CD1c-positive myeloid dendritic cell (primary cell): ENCODE measurements around the gene PHYKPL.
"Not testable (repeated sequence)": the region's sequence is repeated elsewhere in the genome, so short reads cannot be mapped to it uniquely, and the experiment has no call there.

Source experiments
- DNase-seq: peaks from one replicate; pipeline ENCODE4 v3.0.0-alpha.2; 2016; ENCODE audit errors: extremely low spot score

PHYKPL gene

GRCh38 chr5:178239626-178240301 lies 7.2 kb upstream of the PHYKPL start:
- DNase-seq = not testable (repeated sequence)

DNA sequence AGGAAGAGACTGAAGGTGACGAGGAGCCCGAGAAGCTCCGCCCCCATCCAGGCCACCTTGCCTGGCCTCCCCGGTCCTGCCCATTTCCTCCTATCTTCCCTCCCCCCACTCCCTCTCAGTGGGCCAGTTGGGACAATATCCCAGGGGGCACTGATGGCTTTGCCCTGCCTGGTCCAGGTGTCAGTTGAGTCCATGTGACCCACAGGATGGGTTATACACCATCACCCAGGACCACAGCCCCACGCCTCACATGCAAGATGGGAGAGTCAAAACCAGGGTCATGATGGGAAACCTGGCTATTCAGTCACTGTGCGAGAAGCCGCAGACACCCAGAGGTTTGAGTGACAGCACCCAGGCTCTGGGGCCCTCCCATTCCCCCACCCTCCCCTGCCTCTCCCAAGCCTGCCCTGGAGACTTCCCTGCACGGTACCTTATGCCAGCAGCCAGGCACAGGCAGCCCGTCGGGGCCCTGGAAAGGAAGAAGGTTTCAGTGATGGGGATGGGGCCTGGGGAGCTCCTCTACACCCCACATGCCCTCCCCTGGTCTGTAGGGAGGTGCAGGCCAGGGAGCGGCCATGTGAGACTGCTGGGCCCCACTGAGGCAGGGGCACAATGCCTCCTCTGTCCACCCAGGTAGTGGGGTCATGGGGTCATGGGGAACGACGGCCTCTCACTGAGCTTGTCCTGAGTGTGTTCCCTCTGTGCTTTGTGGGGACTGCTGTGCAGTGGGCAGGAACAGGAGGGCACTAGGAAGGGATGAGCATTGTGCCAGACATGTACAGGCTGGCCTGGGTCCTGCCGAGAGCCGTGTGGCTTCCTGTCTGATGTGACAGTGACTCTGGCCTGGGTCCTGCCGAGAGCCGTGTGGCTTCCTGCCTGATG lies 6.3 kb upstream of the PHYKPL start:
- no peak for DNase-seq

- no peak for DNase-seq
These were observed 5.7 kb upstream of the PHYKPL start for GRCh38 chr5:178238313-178238635.

GRCh38 chr5:178237431-178238312 lies 5.1 kb upstream of the PHYKPL start:
- peak; percentile 50 for DNase-seq

DNA sequence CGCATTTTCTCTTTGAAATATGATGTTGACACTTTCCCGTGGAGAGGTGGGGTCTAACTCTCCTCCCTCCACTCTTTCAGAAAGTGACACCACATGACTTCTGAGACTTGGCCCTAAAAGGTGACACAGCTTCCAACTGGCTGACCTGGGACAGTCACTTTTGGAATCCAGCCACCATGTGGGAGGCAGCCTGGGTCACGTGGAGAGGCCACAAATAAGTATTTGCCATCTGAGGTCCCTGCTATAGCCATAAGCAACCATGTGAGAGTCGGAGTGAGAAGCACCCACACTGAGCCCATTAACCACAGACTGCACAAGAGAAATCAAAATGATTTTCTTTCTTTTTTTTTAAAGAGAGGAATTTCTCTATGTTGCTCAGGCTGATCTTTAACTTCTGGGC lies 4.1 kb upstream of the PHYKPL start:
- peak; percentile 80 for DNase-seq

GRCh38 chr5:178236126-178236525 lies 3.5 kb upstream of the PHYKPL start:
- no peak for DNase-seq

GRCh38 chr5:178235588-178235974 lies 3.0 kb upstream of the PHYKPL start:
- DNase-seq = peak; percentile 40

GRCh38 chr5:178234750-178235587 lies 2.4 kb upstream of the PHYKPL start:
- DNase-seq = peak; percentile 68

GRCh38 chr5:178234121-178234749 lies 1.6 kb upstream of the PHYKPL start:
- no peak for DNase-seq

- no peak for DNase-seq
These were observed 373 bp upstream of the PHYKPL start for GRCh38 chr5:178232920-178233429.

DNA sequence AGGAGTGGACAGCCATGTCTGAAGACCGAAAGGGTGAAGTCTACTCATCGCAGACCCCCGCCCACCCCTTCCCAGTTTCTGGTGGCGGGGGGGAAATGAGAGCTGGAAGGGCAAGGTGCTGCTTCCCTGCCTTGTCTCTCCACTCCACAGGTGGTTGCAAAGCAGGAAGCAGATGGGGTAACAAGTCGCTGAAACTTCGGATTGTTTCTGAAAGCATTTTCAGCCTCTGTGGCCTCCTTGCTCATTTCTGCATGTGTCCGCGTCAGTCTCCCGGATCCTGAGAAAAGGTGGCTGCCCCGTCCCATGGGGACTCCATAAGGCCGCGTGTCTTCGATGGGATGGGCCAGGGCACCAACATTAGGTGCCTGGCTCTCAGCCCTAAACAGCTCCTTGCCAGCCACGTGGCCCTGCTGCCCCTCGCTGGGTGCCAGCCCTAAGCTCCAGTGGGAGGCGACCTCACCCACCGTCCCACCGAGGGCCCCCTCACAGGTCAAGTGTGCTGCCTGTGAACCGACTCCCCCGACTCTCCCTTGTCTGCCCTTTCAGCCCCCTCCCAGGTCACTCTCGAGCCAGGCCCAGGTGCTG lies 971 bp downstream of the PHYKPL start:
- no peak for DNase-seq

- DNase-seq = no peak
These were observed 1.6 kb downstream of the PHYKPL start for GRCh38 chr5:178230879-178231538.

DNA sequence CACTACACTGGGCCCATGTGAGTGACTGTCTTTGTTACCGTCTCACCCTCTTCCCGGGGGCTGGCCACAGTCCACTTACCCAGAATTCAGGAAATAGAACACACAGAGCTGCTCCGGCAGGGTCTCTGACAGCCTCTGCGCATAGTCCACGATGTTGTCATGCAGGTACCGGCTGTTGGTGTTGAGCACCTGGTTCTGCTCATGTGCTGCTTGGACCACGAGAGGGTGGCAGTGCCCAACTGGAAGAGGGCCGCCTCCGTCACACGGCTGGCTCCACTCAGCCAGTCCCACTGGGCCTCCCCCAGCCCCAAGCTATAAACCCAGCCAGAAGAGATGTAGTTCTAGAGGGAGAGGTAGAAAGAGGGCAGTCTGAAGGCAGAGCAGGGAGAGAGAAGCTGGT lies 2.7 kb downstream of the PHYKPL start:
- no peak for DNase-seq

DNA sequence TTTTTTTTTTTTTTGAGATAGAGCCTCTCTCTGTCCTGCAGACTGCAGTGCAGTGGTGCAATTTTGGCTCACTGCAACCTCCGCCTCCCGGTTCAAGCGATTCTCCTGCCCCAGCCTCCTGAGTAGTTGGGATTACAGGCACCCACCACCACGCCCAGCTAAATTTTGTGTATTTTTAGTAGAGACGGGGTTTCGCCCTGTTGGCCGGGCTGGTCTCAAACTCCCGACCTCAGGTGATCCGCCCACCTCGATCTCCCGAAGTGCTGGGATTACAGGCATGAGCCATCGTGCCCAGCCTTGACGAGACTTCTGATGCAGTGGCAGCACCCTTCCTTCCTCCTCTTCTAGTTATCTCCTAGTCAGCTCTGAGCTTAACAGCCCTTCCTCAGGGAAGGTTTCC lies 3.5 kb downstream of the PHYKPL start:
- DNase-seq = not testable (repeated sequence)

DNA sequence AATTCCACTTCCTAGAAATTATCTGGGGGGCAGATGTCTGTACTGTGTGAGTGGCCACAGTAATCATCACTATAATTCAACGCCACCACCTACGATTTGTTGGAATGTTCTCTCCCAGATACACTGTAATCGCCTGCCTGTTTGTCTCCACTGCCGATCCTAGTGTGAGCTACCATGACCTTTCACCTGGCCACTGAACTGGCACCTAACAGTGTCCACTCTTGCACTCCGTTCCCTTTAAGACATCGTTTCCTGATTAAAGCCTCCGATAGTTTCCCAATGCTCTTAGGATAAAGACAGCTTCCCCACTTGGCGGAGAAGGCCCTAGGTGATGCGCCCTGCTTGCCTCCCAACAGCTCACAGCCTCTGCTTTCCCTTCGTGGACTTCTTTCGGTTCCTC lies 4.0 kb downstream of the PHYKPL start:
- DNase-seq = no peak

- DNase-seq = no peak
These were observed 4.7 kb downstream of the PHYKPL start for GRCh38 chr5:178227929-178228328.

GRCh38 chr5:178227138-178227659 lies 5.4 kb downstream of the PHYKPL start:
- DNase-seq = no peak

- DNase-seq = no peak
These were observed 7.4 kb downstream of the PHYKPL start for GRCh38 chr5:178225174-178225573.

DNA sequence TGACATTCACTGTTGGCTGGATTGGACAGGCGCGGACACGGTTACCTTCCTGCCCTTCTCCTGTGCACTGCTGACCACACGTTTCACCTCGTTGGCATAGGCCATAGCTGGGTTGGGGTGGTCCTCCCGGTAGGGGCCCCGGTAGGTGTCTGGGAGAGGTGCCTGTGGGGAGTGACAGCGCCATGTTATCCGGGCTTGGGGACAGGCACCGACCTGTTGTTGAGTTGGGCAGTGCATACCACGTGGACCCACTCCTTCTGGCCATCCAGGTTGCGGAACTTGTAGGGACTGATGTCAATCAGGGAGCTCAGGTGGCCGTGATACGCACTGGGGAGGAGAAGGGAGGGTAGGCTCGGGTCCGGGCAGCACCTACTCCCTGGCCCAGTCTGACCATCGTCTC lies 8.2 kb downstream of the PHYKPL start:
- no peak for DNase-seq
